Activated CD4-positive, alpha-beta T cell treated with anti-CD3 and anti-CD28 coated beads, Interleukin-2, amount 50 U/mL, for 1 hour (primary cell): Measurements from ENCODE around the gene CCDC121.

Source experiments
- DNase-seq: peaks from one replicate; pipeline ENCODE4 v3.0.0-alpha.2; 2020

CCDC121 gene

GRCh38 chr2:27581417-27582128, 47.2 kb downstream of the CCDC121 start:
- no peak for DNase-seq
